Lower leg skin (tissue), 4 donors: ENCODE measurements around the gene PLB1. TPM values are rescaled to one million over a fixed set of nuclear protein-coding genes. Genes with fewer than 3 reads are reported as not detected.

Experiments
- DNase-seq, 2 donors: peaks; one replicate each; pipeline ENCODE4 v3.0.0-alpha.2; 2019; ENCODE audit warnings: low spot score in 2 of 2
- H3K4me3 ChIP-seq: fragments of 200-600 bp; sonication (generic); 2 replicates; pipeline ENCODE4 v1.5.1; 2017; ENCODE audit warnings: mild to moderate bottlenecking, low read depth; ENCODE audit not compliant: poor library complexity, severe bottlenecking
- CTCF ChIP-seq, 3 donors: fragments of 450-650 bp; IDR thresholded peaks; one replicate each; pipeline ENCODE4 v1.5.1; 2016; ENCODE audit warnings: antibody characterized with exemption in 3 of 3, mild to moderate bottlenecking in 3 of 3, moderate library complexity in 2 of 3
- POLR2A ChIP-seq, 2 donors: fragments of 450-650 bp; IDR thresholded peaks; one replicate each; pipeline ENCODE4 v1.6.1; 2016 to 2017; ENCODE audit warnings: antibody characterized with exemption in 2 of 2, mild to moderate bottlenecking in 1 of 2, moderate library complexity in 1 of 2
- WGBS, 2 donors: methylation state at CpG; one replicate each; pipeline ENCODE4 v1.1.5; 2018; 5-methylcytosine and 5-hydroxymethylcytosine counted together
- intact Hi-C: fragments of 100-400 bp; cut with DNase I; formaldehyde crosslinking; loops from one replicate; pipeline ENCODE4 v1.15.0; 2023; ENCODE audit warnings: low total_unique reads
- total RNA-seq, 4 donors: library from RNA; depleted of rRNA; stranded (reverse); fragments of >200 nt; gene quantifications; one replicate each; pipeline ENCODE4 v1.1.0, GENCODE V29; 2016

The PLB1 gene
- total RNA-seq, 4 donors from 2014 or later, result 3.4 to 10.3 (median 8.9) TPM

- no peak for TF ChIP-seq POLR2A (IDR thresholded peaks at IDR 0.05)
- intact Hi-C loops, result no loop called here
- no peak overlapping the region for H3K4me3 ChIP-seq
- DNase-seq, result no peak
- 98 to 99% methylated on average over 8 of the region's 8 CpGs for WGBS, 2 donors
These were observed 132.6 kb downstream of the PLB1 start for GRCh38 chr2:28628506-28628905.

GRCh38 chr2:28628987-28629386 is 133.1 kb downstream of the PLB1 start:
- intact Hi-C loops, result no loop called here
- no peak for DNase-seq
- H3K4me3 ChIP-seq, result no peak overlapping the region
- WGBS, 2 donors, result 94 to 96% methylated on average over 5 of the region's 5 CpGs
- TF ChIP-seq POLR2A (IDR thresholded peaks at IDR 0.05) (no peak), CTCF (IDR thresholded peaks at IDR 0.05) (no peak)

GRCh38 chr2:28629910-28630309 is 134.1 kb downstream of the PLB1 start:
- WGBS, 2 donors, result 87 to 89% methylated on average over 7 of the region's 7 CpGs
- no peak for TF ChIP-seq POLR2A (IDR thresholded peaks at IDR 0.05)
- TF ChIP-seq CTCF (IDR thresholded peaks at IDR 0.05), result no peak
- H3K4me3 ChIP-seq, result no peak overlapping the region
- intact Hi-C loops, result no loop called here
- DNase-seq, result no peak

GRCh38 chr2:28630341-28630740 is 134.5 kb downstream of the PLB1 start:
- TF ChIP-seq POLR2A (IDR thresholded peaks at IDR 0.05), result no peak
- no peak for TF ChIP-seq CTCF (IDR thresholded peaks at IDR 0.05)
- WGBS, 2 donors, result 78 to 82% methylated on average over 3 of the region's 3 CpGs
- no peak overlapping the region for H3K4me3 ChIP-seq
- DNase-seq, result no peak
- intact Hi-C loops, result no loop called here

GRCh38 chr2:28631514-28632206 is 135.8 kb downstream of the PLB1 start:
- intact Hi-C loops, result no loop called here
- TF ChIP-seq CTCF (IDR thresholded peaks at IDR 0.05) (no peak), POLR2A (IDR thresholded peaks at IDR 0.05) (no peak)
- WGBS, 2 donors, result 66 to 94% methylated on average over 11 of the region's 11 CpGs
- no peak overlapping the region for H3K4me3 ChIP-seq
- DNase-seq, result no peak

- no peak for DNase-seq
- no peak overlapping the region for H3K4me3 ChIP-seq
- 95 to 96% methylated on average over 6 of the region's 6 CpGs for WGBS, 2 donors
- intact Hi-C loops, result no loop called here
- TF ChIP-seq CTCF (IDR thresholded peaks at IDR 0.05), result no peak
- no peak for TF ChIP-seq POLR2A (IDR thresholded peaks at IDR 0.05)
These were observed 136.9 kb downstream of the PLB1 start for GRCh38 chr2:28632791-28633190.
